ENCODE measurements around the gene ARL14EPL.

- TF ChIP-seq CTCF (conservative IDR thresholded peaks at IDR 0.05; ENCODE audit: low read depth, low read length) (no peak), EZH2 (IDR thresholded peaks at IDR 0.05; ENCODE audit: borderline replicate concordance, low read depth, low read length, poor library complexity, severe bottlenecking) (no peak)
These were observed 14.6 kb downstream of the ARL14EPL start for GRCh38 chr5:116046823-116047222.

Measured in A673 (cell line).